Sigmoid colon (tissue), 4 donors: ENCODE data around the gene IL1R2.

ENCODE experiments used
- POLR2AphosphoS5 ChIP-seq, 4 donors: sonication (generic); formaldehyde crosslinking; IDR thresholded peaks; one replicate each; pipeline ENCODE4 v1.6.1; 2017; ENCODE audit warnings: antibody characterized with exemption in 4 of 4
- TF ChIP-seq, protein P1 (sequence below), 4 experiments: fragments of 450-650 bp in 3 of 4; fragments of 200-600 bp in 1 of 4; IDR thresholded peaks; one replicate each; pipeline ENCODE4 v1.5.1; 2016 to 2019; ENCODE audit warnings: antibody characterized with exemption in 4 of 4, mild to moderate bottlenecking in 3 of 4, moderate library complexity in 2 of 4

DNA sequence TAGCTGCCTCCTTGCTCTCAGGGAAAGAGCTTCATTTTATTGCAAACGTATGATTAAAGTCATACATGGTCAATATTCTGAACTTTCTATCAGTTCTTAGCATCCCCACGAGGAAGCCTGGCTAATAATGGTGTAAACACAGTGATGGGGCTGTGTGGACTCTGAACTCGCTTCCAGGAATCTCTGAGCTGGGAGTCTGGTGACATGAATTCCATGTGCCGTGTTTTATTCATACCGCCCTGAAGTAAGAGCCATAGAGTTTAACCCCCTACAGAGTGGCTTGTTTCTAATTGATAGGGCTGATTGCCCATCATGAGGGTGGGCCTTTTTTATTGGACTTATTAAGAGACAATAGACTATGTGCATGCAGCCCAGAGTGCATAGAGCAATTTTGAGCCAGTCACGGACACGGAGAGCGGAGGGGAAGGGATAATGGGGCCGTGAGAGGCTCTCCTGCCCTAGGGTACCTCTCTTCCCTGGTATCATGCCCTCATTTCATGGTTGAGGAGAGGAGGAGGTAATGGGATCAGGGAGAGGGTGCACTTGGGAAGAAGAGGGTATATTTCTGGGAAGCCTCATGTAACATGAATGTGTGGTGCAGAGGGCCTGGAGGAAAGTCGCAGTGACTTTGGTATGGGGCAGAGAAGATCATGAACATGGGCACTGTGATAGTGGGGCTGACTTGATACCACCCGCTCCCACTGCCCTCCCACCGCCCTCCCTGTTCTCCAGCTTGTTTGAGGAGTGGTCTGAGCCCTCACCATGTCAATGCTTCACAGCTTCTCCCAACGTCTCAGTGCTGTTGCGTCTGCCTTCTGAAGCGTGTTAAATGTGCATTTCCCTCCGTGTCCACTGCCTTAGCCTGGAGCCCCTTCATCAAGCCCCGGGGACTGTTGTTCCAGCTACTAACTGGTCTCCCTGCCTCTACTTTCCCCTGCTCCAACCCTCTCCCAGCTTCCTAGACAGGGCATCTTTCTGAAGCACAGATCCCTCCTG, 73.2 kb downstream of the IL1R2 start:
- TF ChIP-seq POLR2AphosphoS5 (IDR thresholded peaks at IDR 0.05), result no peak
- TF ChIP-seq, protein P1, sequence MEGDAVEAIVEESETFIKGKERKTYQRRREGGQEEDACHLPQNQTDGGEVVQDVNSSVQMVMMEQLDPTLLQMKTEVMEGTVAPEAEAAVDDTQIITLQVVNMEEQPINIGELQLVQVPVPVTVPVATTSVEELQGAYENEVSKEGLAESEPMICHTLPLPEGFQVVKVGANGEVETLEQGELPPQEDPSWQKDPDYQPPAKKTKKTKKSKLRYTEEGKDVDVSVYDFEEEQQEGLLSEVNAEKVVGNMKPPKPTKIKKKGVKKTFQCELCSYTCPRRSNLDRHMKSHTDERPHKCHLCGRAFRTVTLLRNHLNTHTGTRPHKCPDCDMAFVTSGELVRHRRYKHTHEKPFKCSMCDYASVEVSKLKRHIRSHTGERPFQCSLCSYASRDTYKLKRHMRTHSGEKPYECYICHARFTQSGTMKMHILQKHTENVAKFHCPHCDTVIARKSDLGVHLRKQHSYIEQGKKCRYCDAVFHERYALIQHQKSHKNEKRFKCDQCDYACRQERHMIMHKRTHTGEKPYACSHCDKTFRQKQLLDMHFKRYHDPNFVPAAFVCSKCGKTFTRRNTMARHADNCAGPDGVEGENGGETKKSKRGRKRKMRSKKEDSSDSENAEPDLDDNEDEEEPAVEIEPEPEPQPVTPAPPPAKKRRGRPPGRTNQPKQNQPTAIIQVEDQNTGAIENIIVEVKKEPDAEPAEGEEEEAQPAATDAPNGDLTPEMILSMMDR (IDR thresholded peaks at IDR 0.05), result no peak
